Measurements from ENCODE around the gene HDGF.

Gene HDGF

GRCh38 chr1:156751451-156751756 lies at the start of gene HDGF:
Gene HDGF (minus strand): TSS chr1:156751675. CDS start chr1:156751429, 246 bp downstream.
- no peak for DNase-seq (ENCODE audit: extremely low read depth in 1 of 2, low read depth in 1 of 2)

DNA sequence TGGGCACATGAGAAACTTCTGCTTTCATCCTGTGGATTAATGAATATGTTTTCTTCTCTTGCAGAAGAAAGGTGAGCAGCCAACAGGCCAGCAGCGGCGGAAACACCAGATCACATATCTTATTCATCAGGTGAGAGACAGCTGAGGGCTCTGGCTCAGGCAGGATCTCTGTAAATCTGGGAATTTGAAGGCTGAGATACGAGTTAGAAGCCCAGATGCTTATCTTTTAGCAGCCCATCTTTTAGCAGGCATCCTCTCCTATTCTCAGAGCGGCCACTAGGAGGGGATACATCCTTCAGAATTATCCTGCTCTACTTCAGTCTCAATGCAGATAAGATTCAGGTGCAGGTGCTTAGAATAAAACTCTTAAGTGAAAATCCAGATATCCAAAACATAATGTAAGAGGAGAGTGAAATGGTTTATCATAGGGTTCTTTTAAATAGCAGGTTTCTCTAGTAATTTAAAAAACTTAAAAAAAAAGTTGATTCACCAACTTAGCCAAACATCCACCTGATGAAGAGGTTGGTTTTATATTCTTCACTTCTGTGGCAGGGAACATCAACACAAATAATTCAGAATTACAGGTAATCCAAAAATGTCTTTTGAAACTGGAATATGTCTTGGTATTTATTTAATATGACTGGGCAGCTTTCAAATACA lies 45.9 kb upstream of the HDGF start:
- no peak for DNase-seq (ENCODE audit: extremely low read depth in 1 of 2, low read depth in 1 of 2)

DNA sequence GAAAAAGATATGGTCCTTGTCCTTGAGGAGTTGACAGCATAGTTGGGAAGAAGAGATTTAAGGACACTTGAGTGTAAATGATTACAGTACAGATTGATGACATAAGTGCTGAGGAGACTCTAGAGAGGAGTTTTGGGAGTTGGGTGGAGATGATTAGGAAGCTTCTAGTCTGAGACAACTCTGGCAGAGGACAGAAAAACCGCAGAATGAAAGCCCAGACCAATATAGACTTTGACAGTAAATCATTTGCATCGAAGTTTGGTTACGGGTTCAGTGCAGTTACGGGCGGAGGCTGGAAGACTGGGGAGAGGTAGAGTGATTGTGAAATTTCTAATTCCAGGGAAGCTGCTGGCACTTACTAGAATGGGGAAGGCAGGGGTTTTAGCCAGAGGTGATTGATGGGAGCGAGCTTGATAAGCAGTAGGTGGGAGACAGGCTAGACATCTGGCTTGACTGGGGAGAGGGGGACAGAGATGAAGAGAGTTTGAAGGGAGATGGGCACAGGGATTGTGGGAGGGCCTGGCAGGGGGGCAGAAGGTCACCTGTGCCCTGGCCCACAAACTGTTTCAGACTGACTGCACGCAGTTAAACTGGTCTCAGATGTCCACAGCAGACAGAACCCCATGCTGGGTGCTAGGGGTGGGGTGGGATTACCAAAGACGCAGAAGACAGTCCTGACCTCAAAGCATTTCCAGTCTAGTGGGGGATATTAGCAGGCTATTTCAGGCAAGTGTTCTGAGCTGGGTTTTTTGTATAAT lies 45.0 kb upstream of the HDGF start:
- DNase-seq (ENCODE audit: extremely low read depth in 1 of 2, low read depth in 1 of 2) = no peak

DNA sequence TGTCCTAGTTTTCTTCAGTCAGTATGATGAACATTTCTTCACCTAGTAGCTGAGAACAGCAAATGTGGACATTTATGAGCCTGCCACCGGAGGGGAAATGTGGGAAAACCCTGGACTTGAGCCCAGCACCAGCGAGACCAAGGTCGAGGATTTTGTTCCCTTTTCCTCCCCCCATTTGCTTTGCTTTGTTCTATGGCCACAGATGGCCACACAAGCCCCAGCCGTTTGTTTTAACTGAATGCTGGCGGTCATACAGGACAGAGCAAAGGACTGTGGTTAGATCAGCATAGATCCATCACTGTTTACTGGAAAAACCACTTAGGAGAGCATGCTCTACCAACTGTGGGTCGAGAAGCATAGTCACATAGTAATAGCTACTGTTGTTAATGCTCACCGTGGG lies 44.3 kb upstream of the HDGF start:
- no peak for DNase-seq (ENCODE audit: extremely low read depth in 1 of 2, low read depth in 1 of 2)

DNA sequence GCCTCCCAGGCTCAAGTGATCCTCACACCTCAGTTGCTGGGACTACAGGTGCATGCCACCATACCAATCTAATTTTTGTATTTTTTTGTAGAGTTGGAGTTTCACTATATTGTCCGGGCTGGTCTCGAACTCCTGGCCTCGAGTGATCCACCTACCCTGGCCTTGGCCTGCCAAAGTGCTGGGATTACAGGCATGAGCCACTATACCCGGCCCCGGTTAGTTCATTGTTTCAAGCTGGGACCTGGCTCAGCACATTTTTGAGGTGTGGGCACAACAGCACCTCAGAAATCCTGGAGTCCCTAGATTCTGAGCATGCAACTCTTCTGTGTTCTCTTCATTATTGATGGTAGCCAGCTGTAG lies 43.9 kb upstream of the HDGF start:
- no peak for DNase-seq (ENCODE audit: extremely low read depth in 1 of 2, low read depth in 1 of 2)

DNA sequence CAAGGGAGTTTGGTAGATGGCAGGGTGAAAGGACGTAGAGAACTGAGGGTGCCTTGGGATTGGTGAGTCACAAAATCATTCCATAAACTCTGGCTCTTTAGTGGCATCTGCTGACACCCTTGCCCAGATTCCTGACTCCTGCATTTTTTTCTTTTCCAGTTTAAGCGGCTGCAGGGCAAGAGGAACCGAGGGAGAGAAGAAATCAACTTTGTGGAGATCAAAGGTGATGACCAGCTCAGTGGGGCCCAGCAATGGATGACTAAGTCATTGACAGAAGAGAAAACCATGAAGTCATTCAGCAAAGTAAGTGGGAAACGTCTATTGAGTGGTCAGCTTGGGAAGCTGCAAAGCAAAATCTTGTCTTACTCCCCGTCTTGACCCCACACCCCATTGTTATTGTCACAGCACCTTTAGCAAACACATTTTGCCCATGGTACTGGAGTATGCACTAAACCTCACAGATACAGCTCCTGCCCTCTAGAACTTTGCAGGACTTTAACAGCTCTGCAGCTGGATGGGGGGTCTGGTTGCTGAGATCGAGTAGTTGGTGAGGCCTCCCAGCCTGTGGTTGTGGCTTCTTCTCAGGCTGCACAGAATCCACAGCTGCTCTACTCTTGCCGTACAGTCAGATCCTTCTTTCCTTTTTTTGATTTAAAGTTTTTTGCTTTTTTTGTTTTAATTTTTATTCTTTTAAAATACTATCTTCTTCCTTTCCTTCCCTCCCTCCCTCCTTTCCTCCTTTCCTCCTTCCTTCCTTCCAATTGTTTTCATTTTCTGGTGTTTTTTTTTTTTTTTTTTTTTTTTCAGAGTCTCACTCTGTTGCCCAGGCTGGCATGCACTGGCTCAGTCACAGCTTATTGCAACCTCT lies 43.3 kb upstream of the HDGF start:
- DNase-seq (ENCODE audit: extremely low read depth in 1 of 2, low read depth in 1 of 2) = no peak

DNA sequence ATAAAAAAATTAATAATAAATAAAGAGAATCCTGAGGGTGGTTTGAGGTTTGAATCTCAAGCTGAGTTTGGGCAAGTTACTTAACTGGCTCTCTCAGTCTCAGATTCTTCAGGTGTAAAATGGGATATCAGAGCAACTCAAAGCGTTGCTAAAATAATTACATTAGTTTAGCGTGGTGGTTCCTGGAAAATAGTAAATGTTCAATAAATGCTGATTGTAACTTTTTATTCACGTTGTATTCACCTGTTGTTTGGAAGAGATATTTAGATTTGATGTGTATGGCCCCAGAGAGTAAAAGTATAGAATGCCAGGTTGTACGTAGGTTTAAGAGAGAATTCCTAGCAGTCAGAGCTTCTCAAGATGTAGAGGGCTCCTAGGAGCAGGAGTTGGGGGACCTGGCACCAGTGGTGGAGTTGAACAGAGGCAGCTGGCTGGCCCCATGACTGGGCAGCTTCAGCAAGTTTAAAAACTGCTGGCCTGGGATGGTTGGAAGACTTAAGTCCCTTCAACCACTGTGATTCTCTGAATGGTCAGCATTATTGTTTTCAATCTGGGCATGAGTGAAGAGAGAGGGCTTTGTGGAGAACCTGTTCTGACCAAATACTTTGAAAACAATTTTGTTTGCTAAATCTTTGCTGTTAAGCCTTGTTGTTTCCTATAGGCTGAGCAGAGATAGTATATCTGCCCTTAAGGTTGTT lies 38.3 kb upstream of the HDGF start:
- DNase-seq (ENCODE audit: extremely low read depth in 1 of 2, low read depth in 1 of 2) = no peak

GRCh38 chr1:156788136-156788535 lies 36.7 kb upstream of the HDGF start:
- DNase-seq (ENCODE audit: extremely low read depth in 1 of 2, low read depth in 1 of 2) = no peak

DNA sequence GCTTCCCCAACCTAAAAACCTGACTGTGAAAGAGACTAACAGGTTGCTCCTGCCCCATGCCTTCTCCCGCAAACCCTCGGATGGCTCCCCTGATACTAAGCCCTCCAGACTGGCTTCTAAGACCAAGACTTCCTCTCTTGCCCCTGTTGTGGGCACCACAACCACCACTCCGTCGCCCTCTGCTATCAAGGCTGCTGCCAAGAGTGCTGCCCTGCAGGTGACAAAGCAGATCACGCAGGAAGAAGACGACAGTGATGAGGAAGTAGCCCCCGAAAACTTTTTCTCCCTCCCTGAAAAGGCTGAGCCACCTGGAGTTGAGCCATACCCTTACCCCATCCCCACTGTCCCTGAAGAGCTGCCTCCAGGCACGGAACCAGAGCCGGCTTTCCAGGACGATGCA lies 35.2 kb upstream of the HDGF start:
- no peak for DNase-seq (ENCODE audit: extremely low read depth in 1 of 2, low read depth in 1 of 2)

DNA sequence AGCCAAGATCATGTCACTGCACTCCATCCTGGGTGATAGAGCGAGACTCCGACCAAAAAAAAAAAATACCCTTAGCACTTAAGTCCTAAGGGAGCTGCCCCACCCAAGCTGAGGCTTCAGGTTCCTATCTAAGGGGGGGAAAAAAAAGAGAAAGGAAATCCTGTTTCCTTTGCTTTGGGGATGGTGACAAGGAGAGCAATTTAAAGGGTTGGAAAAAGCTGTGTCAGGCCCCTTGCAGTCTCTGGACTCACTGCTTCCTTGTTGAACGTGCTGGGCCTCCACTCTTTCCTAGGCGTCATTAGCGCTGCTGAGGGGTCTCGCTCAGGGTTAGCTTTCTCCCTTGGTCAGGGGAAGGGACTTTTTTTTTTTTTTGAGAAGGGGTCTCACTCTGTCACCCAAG lies 34.0 kb upstream of the HDGF start:
- DNase-seq (ENCODE audit: extremely low read depth in 1 of 2, low read depth in 1 of 2) = no peak

DNA sequence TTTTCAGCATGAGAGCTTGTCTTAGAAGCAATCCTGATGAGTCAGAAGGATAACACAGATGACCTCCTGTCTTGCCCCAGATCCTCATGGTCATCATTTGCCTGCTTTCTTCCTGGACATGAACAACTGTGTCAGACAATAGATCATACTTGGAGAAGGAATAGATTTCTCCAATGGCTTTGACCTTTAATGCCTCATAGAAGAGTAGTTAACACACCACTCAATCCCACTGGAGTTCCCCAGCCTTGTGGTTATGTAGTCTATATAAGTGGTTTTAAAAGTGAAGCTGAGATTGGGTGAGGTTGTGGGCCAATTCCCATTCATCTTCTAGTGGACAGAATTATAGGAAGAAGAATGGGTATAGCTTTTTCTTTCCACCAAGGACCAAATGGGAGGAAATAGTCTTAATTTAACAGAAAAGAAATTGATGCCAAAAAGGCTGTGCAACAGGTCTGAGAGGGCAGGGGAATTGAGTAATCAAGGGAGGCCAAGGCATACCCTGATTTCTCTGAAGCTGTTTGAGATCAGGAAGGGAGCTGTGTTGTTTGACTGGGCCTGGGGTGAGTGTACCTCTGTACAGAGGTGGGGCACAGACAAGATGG lies 30.2 kb upstream of the HDGF start:
- DNase-seq (ENCODE audit: extremely low read depth in 1 of 2, low read depth in 1 of 2) = no peak

DNA sequence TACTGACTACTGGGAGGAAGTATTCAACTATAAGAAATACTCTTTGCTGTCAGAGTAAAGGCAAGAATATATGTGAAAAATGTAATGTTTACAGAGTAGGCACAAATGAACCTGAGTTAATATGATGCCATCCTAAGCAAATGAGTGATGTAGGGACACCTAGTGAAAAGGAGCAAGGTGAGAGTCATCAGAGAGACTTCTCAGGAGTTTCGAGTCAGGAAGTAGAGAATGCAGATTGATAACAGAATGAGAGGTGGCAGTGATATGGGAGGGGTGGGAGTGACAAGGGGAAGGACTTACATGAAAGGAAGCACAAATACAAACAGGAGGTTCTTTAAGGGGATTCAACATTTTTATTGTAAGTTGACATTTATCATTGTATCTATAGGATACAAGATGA lies 26.1 kb upstream of the HDGF start:
- DNase-seq (ENCODE audit: extremely low read depth in 1 of 2, low read depth in 1 of 2) = no peak

GRCh38 chr1:156776942-156777341 lies 25.5 kb upstream of the HDGF start:
- DNase-seq (ENCODE audit: extremely low read depth in 1 of 2, low read depth in 1 of 2) = no peak

DNA sequence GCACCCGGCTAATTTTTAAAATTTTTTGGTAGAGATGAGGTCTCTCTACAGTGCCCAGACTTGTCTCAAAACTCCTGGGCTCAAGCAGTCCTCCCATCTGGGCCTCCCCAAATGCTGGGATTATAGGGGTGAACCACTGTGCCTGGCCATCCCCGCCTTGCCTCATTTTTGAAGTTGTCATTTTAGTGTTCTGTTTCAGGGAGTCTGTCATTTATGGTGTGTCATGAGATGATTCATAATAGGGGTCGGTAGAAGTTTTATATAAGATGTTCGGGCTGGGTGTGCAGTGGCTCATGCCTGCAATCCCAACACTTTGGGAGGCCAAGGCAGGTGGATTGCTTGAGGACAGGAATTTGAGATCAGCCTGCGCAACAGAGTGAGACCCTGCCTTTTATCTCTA lies 24.3 kb upstream of the HDGF start:
- DNase-seq (ENCODE audit: extremely low read depth in 1 of 2, low read depth in 1 of 2) = no peak

DNA sequence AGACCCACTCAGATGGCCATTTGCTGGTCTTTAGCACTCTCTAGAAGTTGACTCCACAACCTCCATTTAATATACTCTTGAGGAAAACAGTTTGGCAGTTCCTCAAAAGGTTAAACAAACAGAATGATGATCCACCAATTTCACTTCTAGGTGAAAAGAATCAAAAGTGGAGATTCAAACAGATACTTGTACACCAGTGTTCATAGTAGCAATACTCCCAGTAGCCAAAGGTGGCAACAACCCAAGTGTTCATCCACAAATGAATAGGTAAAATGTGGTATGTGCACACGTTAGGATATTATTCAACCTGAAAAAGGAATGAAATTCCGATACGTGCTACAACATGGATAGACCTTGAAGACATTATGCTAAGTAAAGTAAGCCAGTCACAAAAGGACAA lies 22.1 kb upstream of the HDGF start:
- DNase-seq (ENCODE audit: extremely low read depth in 1 of 2, low read depth in 1 of 2) = no peak

- no peak for DNase-seq (ENCODE audit: extremely low read depth in 1 of 2, low read depth in 1 of 2)
These were observed 21.4 kb upstream of the HDGF start for GRCh38 chr1:156772728-156773497.

DNA sequence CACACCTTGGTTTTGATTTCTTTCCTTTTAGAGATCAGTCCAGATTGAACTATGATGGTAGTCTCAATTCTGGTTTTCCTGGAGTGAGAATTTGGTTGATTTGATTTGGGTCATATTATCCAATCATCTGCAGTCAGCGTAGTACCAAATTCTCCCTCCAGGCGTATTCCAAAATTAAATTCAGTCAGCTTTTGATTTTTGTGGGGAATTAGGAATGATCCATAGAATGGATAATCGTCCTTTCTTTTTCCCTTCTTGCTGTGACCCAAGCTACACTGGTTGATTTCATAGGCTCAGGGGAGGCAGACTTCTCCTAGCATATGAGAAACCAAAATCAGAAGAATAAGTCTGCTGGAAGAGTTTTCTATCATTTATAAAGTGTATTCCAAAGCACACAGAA lies 20.7 kb upstream of the HDGF start:
- DNase-seq (ENCODE audit: extremely low read depth in 1 of 2, low read depth in 1 of 2) = no peak

DNA sequence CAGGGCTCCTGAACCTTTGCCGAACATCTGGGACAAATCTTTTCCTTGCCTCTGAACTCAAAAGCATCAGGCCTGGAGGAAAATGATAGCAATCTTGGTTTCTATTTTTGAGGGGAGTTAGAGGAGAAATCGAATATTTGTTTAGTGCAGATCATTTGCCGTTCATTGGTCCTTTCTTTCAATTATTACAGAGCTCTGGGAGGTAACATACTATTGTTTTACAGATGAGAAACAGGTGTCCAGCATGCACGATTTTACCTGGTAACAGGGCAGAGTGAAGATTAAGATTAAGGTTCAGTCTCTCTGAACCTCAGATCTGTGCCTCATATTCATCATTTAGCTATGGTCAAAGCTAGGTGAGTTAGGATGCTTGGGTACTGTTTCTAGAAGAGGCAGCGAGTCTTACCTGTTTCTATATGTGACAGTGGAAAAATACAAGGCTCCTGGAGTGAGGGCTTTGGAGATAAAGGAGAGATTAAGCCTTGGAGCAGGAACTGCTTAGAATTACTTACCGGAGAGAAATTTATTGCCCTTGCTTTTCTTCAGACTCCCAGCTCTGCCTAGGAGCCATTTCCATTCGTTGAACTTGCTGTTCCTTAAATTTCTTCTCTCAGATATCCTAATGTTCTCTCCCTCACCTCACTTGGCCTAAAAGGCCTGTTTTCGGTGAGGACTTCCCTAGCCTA lies 17.3 kb upstream of the HDGF start:
- no peak for DNase-seq (ENCODE audit: extremely low read depth in 1 of 2, low read depth in 1 of 2)

- no peak for DNase-seq (ENCODE audit: extremely low read depth in 1 of 2, low read depth in 1 of 2)
These were observed 16.6 kb upstream of the HDGF start for GRCh38 chr1:156767879-156768604.
